ENCODE results near the gene PTPRG.
"Not testable (repeated sequence)": the region's sequence is repeated elsewhere in the genome, so short reads cannot be mapped to it uniquely, and the experiment has no call there.

Gene PTPRG

DNA sequence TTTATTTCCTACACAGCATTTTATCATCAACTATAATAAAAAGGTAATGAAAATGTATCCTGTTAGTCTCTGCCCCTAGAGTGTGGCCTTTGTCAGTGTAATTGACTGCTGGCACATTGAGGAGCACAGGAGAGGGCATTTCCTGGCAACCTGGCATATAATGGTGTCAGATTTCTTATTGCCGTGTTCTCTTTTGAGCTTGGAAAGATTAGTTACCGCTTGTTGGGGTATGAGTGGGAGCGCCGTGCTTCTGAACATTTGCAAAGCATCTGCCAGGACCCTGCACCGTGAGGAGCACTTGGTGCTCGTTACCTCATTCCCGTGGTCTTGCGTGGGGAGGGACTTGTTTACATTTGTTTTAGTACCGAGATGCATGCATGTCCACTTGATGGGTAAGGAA is 124.4 kb downstream of the PTPRG start:
- no peak for DNase-seq (ENCODE audit: low spot score)

GRCh38 chr3:61686228-61686648 is 124.9 kb downstream of the PTPRG start:
- DNase-seq (ENCODE audit: low spot score): no peak

DNA sequence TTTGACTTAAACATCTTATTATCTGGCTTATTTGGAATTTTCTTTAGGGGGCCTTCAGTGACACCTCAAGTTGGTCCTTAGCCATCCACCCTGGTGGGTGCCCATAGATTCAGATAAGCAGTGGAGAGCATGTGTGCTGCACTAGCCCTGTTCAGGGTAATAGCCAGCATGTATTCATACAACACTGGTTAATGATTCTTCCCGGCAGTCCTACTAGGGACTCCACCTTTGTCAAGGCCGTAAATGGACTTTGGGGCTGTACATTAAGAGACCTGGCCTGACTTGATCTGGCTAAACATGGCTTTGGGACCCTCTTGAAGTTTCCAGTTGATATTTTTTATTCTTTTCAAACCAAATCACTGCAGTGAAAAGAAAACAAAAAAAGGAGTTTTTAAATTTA is 125.8 kb downstream of the PTPRG start:
- no peak for DNase-seq (ENCODE audit: low spot score)

- DNase-seq (ENCODE audit: low spot score): no peak
Observed at GRCh38 chr3:61687663-61688306, 126.4 kb downstream of the PTPRG start.

DNA sequence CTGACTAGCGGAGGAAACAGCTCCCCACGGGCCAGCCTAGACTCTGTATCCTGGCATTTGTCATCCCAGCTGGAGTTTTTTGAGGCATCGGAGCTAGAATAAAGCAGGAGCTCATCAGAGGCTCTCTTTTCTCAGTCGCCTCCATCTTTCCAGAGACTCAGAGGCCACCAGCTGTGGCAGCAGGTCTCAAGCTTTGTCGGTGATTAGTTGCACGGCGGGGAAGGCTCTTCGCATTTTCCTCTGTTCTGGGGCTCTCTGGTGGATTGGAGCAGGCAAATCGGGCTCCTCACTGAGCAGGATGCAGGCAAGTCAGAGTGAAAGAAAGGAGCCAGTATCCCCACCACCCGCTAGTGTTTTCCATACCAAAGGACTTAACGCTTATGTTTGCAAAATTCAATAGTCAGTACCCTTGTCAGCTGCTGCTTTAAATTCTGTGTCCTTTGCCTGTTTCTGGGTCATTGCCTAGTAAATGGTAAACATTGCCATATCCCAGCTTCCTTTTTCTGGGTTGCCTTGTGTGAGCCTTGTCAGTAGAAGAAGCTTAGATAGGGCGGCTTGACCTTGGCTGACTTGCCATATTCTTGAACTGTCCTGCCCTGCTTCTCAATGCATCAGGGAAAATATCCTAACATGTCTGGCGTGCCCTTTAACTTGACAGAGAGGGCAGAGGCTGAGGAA is 127.1 kb downstream of the PTPRG start:
- no peak for DNase-seq (ENCODE audit: low spot score)

DNA sequence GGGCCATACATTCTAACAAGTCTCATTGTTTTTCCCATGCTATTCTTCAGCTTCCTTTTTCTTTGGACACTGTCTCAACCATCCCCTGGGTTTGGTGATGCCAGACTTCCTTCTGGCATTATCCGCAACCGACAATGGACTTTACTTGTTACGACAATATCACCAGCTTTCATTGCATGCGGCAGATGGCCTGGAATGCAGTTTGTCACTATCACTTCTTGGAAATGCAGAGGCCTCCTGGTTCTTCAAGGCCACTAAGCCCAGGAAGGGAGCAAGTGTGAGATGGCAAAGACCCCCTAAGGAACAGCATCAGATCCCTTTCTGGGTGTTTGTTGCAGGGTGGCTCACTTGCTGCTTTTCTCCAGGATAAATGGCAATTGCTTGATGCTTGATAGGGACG is 128.6 kb downstream of the PTPRG start:
- no peak for DNase-seq (ENCODE audit: low spot score)

DNA sequence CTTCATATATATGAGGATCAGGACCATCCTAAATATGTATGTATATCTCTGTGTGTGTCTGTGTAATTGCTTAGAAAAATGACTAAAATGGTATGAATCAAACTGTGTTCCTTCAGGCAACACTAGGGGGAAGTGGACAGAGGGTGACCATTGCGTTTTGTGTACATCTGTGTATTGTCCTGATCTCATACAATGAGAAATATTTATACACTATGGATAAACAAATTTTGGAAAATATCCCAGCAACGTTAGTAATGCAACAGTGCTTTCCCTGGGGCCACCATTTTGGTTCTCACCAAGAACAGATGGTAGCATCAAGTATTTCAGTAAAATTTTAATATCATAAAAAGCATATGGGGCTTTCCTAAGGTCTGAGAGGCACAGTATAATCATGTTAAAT is 130.1 kb downstream of the PTPRG start:
- DNase-seq (ENCODE audit: low spot score): no peak

- no peak for DNase-seq (ENCODE audit: low spot score)
Observed at GRCh38 chr3:61697301-61697700, 135.9 kb downstream of the PTPRG start.

- DNase-seq (ENCODE audit: low spot score): not testable (repeated sequence)
Observed at GRCh38 chr3:61698278-61699072, 137.1 kb downstream of the PTPRG start.

GRCh38 chr3:61699622-61700021 is 138.3 kb downstream of the PTPRG start:
- no peak for DNase-seq (ENCODE audit: low spot score)

- DNase-seq (ENCODE audit: low spot score): no peak
Observed at GRCh38 chr3:61701011-61701410, 139.6 kb downstream of the PTPRG start.

DNA sequence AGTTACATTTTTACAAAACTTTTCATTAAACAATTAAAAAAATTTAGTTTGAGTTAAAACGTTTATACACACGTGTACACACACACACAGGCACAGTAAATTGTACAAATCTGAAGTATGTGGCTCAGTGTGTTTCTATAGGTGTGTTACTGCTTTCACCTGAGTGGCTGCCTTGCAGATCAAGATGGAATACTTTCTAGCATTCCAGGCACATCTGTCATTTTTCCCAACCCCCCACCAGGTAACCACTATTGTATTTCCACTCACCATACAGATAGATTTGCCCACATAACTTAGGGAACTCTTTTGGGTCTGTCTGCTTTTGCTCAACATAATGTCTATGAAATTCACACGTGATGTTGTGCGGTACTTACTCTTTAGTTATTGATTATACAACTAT is 141.1 kb downstream of the PTPRG start:
- no peak for DNase-seq (ENCODE audit: low spot score)

DNA sequence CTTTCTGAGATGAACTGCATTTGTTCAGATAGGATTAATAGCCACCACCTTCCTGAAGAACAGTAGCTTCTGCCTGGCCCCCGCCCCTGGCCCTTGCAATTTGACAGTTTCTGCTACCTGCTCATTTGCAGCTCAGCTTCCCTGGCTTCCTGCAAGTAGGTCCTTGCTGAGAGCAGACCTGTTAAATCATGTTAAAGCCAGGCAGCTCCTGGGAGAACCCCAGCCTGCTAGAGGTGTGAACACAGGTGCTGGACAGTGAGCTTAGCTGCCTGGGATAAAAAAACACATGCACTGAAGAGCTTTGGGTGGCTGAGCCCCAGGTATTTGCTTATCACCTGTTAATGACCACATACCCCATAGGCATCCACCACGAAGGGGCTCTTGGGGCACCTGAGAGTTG is 143.4 kb downstream of the PTPRG start:
- no peak for DNase-seq (ENCODE audit: low spot score)

- DNase-seq (ENCODE audit: low spot score): no peak
Observed at GRCh38 chr3:61707492-61707891, 146.1 kb downstream of the PTPRG start.

GRCh38 chr3:61710920-61711319 is 149.5 kb downstream of the PTPRG start:
- DNase-seq (ENCODE audit: low spot score): not testable (repeated sequence)

GRCh38 chr3:61714225-61714624 is 152.9 kb downstream of the PTPRG start:
- no peak for DNase-seq (ENCODE audit: low spot score)

- DNase-seq (ENCODE audit: low spot score): no peak
Observed at GRCh38 chr3:61715886-61716527, 154.6 kb downstream of the PTPRG start.

DNA sequence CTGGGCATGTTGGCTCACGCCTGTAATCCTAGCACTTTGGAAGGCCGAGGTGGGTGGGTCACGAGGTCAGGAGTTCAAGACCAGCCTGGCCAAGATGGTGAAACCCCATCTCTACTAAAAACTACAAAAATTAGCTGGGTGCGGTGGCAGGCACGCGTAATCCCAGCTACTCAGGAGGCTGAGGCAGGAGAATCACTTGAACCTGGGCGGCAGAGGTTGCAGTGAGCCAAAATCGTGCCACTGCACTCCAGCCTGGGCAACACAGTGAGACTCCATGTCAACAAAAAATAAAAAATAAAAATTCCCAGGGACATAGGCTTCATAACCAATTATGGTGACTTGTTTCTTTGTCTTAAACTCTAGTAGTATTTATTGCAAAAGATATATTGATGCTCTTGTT is 155.3 kb downstream of the PTPRG start:
- not testable (repeated sequence) for DNase-seq (ENCODE audit: low spot score)

GRCh38 chr3:61718565-61718964 is 157.2 kb downstream of the PTPRG start:
- DNase-seq (ENCODE audit: low spot score): no peak

DNA sequence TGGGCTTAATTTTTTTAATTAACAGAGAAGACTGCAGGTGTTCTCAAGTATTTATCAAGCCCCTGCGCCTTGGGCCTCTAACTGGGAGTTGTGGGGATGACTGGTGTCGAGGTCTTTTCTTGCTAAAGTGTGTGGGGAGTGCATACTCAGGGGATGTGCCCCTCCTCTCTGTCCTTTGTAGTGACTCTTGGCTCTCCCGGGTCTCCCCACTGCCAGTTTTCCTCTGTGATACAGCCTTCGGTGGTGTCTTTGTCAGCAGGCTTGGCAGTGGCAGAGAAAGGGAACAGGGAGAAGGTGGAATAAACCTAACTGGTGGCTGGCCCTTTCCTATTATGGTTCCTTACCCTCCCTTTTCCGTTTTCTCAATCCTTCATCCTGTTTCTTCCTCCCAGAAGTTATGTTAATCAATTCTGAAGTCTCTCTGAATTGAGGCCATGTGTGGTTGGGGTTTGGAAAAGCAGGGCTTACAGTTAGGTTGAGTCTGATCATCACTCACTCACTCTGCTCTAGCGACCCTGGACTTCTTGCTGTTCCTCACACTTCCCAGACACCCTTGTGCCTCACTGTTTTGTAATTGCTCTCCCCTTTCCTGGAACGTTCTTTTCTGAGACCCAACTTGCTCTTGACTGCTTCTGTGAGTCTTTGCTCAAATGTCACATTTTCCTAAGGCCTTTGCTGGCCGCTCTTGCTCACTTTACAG is 158.1 kb downstream of the PTPRG start:
- no peak for DNase-seq (ENCODE audit: low spot score)

DNA sequence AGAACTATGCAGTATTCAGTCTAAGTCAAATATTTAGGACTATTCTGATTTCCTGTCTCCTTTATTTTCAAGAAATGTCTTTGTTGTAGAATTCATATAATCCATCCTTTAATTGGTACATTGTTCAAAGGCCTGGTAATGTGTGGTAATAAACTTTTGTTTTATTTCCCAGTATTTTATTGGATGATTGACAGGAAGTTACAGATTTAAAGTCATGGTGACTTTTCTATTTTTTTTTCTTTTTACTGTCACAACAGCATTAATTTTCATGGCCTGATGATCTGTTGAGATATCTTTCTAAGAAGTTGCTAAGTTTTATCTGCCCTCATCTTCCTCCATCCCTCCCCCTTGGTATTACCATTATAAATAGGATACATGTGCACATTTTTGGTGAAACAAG is 161.7 kb downstream of the PTPRG start:
- DNase-seq (ENCODE audit: low spot score): no peak

DNA sequence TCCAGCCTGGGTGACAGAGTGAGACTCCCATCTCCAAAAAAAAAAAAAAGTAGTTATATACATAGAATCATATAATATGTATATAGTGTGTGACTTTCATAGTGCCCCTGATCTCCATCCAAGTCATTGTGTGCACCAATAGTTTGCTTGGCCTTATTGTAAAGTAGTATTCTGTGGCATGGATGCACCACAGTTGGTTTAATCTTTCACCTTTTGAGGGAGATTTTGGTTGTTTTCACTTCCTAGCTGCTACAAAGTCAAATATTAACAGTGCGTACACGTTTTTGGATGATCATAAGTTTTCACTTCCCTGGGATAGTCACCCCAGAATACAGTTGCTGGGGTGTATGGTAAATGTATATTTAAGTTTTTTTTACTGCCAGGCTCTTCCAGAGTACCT is 162.8 kb downstream of the PTPRG start:
- no peak for DNase-seq (ENCODE audit: low spot score)
